Chondrocyte (in vitro differentiated cells): ENCODE data around the gene KCNT2. TPM values are rescaled to one million over a fixed set of nuclear protein-coding genes. Genes with fewer than 3 reads are reported as not detected.

Source experiments
- DNase-seq: peaks from one replicate; pipeline ENCODE4 v3.0.0; 2021; ENCODE audit warnings: mixed read lengths, low spot score
- H3K27ac Mint-ChIP-seq: one replicate; pipeline ENCODE4 v1.8.0; 2021; ENCODE audit warnings: mild to moderate bottlenecking, moderate library complexity, mixed read lengths; ENCODE audit not compliant: unreplicated experiment
- H3K27me3 Mint-ChIP-seq: 2 replicates; pipeline ENCODE4 v1.8.0; 2021; ENCODE audit warnings: low read depth, mixed read lengths
- H3K36me3 Mint-ChIP-seq: 2 replicates; pipeline ENCODE4 v1.8.0; 2021; ENCODE audit warnings: low read depth, mixed read lengths
- H3K4me1 Mint-ChIP-seq: 2 replicates; pipeline ENCODE4 v1.8.0; 2021; ENCODE audit warnings: low read depth, mild to moderate bottlenecking, mixed read lengths
- H3K4me3 Mint-ChIP-seq: one replicate; pipeline ENCODE4 v1.8.0; 2021; ENCODE audit warnings: mild to moderate bottlenecking, moderate library complexity, mixed read lengths; ENCODE audit not compliant: unreplicated experiment
- H3K9me3 Mint-ChIP-seq: 2 replicates; pipeline ENCODE4 v1.8.0; 2021; ENCODE audit warnings: low read depth, mixed read lengths
- CTCF ChIP-seq: fragments of 200-600 bp; sonication (generic); IDR thresholded peaks from 2 replicates; pipeline ENCODE4 v1.5.0; 2021; ENCODE audit warnings: antibody characterized with exemption, mild to moderate bottlenecking, moderate library complexity
- total RNA-seq: library from RNA; stranded (reverse); gene quantifications from 3 replicates; pipeline ENCODE4 v1.2.1, GENCODE V29; 2021

The KCNT2 gene
- total RNA-seq, 1 donor from 2014 or later, result 13.4 TPM

- TF ChIP-seq CTCF, result no peak
- peaks cover 1% of the 10 kb centered on the region for H3K36me3 Mint-ChIP-seq
- DNase-seq, result no peak
- H3K4me1 Mint-ChIP-seq, result peaks cover 42% of the 10 kb centered on the region
- H3K9me3 Mint-ChIP-seq, result no peaks in the 10 kb centered on the region
- H3K4me3 Mint-ChIP-seq, result no peak overlapping the region
- H3K27me3 Mint-ChIP-seq, result no peaks in the 10 kb centered on the region
- H3K27ac Mint-ChIP-seq, result peak overlapping the region; percentile 76
Observed at GRCh38 chr1:196400478-196401451, 207.5 kb downstream of the KCNT2 start.

- Mint-ChIP-seq H3K27me3 (no peaks in the 10 kb centered on the region), H3K4me3 (no peak overlapping the region), H3K27ac (no peak overlapping the region), H3K36me3 (peaks cover 1% of the 10 kb centered on the region), H3K9me3 (no peaks in the 10 kb centered on the region), H3K4me1 (peaks cover 40% of the 10 kb centered on the region)
- no peak for TF ChIP-seq CTCF
- DNase-seq, result no peak
Observed at GRCh38 chr1:196399713-196400112, 208.5 kb downstream of the KCNT2 start.

- Mint-ChIP-seq H3K9me3 (peaks cover 9% of the 10 kb centered on the region), H3K4me1 (peaks cover 15% of the 10 kb centered on the region), H3K27me3 (no peaks in the 10 kb centered on the region), H3K36me3 (peaks cover 9% of the 10 kb centered on the region), H3K27ac (no peak overlapping the region), H3K4me3 (no peak overlapping the region)
- TF ChIP-seq CTCF, result no peak
- DNase-seq, result no peak
Observed at GRCh38 chr1:196393742-196394141, 214.5 kb downstream of the KCNT2 start.

- DNase-seq, result no peak
- Mint-ChIP-seq H3K36me3 (peaks cover 9% of the 10 kb centered on the region), H3K9me3 (peaks cover 9% of the 10 kb centered on the region), H3K4me1 (peaks cover 15% of the 10 kb centered on the region), H3K27ac (no peak overlapping the region), H3K4me3 (no peak overlapping the region), H3K27me3 (no peaks in the 10 kb centered on the region)
- TF ChIP-seq CTCF, result no peak
Observed at GRCh38 chr1:196393282-196393681, 215.0 kb downstream of the KCNT2 start.

GRCh38 chr1:196387766-196388165 is 220.5 kb downstream of the KCNT2 start:
- Mint-ChIP-seq H3K36me3 (peaks cover 13% of the 10 kb centered on the region), H3K4me1 (peaks cover 17% of the 10 kb centered on the region), H3K9me3 (peaks cover 18% of the 10 kb centered on the region), H3K4me3 (no peak overlapping the region), H3K27ac (peak overlapping the region; percentile 1), H3K27me3 (no peaks in the 10 kb centered on the region)
- TF ChIP-seq CTCF, result no peak
- DNase-seq, result no peak
